Measurements from ENCODE around the gene ARFGAP3. TPM values are rescaled to one million over a fixed set of nuclear protein-coding genes. Genes with fewer than 3 reads are reported as not detected.

Gene ARFGAP3
- total RNA-seq, 1 experiment from 2014 or later = 37.4 TPM

DNA sequence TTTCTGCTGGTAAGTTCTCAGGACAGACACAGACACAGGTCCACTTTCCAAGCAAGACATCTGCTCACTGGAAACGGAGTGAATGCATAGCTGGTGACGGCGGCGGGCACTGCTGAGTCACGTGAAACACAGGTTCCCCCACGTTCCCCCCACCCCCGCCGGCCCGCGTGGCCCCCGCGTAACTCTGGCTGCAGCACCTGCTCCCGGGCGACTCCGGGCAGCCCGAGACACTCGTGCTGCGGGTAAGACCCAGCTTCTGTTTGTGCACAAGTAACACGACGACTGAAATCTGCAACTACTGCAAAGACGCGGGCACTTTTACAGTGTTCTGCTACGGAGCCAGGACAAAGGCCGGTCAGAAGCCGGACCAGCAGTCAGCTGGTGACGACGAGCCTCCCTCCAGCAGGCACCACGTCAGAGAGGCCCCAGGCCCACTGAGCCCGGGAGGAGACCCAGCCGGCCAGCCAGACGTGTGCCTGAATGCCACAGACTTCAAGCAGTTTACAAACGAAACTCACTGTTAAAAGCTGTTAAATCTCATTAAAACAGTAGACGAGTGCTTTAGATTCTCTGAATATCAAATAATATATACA lies 12.9 kb upstream of the ARFGAP3 start:
- CTCF ChIA-PET = no interaction called here
- H3K4me1 Mint-ChIP-seq (ENCODE audit: low read depth, unreplicated experiment) = peaks cover 5% of the 10 kb centered on the region
- POLR2A ChIA-PET = no interaction called here

DNA sequence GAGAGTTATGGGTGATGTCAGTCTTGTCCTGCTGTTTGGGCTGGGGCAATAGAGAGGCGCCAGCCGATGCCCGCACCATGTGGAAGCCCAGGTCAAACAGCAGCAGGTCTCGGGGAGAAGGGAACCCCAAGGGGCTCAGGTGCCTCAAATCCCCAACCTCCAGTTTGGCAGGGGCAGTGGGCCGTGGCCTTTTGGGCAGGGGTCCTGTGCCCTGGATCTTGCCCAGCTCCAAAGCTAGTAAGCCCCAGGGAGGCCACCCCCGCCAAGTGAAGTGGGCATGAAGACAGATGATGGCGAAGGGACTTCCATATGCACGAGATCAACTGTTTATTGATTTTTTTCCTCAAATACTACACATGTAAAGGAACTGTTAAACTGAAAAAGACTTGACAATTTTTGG lies 12.4 kb upstream of the ARFGAP3 start:
- Histone ChIP-seq H3K4me1 (no peaks in the 10 kb centered on the region), H3K4me3 (ENCODE audit: low read depth, low read length) (no peak overlapping the region), H3K9me3 (no peaks in the 10 kb centered on the region), H3K27me3 (replicated peaks; ENCODE audit: control insufficient read depth, insufficient read depth, low read length) (no peaks in the 10 kb centered on the region), H3K36me3 (ENCODE audit: control insufficient read depth, insufficient read depth, low read length) (peaks cover 5% of the 10 kb centered on the region)
- TF ChIP-seq, protein P1, sequence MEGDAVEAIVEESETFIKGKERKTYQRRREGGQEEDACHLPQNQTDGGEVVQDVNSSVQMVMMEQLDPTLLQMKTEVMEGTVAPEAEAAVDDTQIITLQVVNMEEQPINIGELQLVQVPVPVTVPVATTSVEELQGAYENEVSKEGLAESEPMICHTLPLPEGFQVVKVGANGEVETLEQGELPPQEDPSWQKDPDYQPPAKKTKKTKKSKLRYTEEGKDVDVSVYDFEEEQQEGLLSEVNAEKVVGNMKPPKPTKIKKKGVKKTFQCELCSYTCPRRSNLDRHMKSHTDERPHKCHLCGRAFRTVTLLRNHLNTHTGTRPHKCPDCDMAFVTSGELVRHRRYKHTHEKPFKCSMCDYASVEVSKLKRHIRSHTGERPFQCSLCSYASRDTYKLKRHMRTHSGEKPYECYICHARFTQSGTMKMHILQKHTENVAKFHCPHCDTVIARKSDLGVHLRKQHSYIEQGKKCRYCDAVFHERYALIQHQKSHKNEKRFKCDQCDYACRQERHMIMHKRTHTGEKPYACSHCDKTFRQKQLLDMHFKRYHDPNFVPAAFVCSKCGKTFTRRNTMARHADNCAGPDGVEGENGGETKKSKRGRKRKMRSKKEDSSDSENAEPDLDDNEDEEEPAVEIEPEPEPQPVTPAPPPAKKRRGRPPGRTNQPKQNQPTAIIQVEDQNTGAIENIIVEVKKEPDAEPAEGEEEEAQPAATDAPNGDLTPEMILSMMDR (IDR thresholded peaks at IDR 0.05; ENCODE audit: insufficient read depth in 1 of 2, low read depth in 1 of 2, low read length in 1 of 2, severe bottlenecking in 1 of 2, unreplicated experiment in 1 of 2) = no peak
- DNase-seq = no peak
- H3K36me3 Mint-ChIP-seq (ENCODE audit: insufficient read depth, unreplicated experiment) = peaks cover 95% of the 10 kb centered on the region
- no peaks in the 10 kb centered on the region for H3K27me3 Mint-ChIP-seq (ENCODE audit: insufficient read depth, unreplicated experiment)
- H3K27ac Mint-ChIP-seq (ENCODE audit: unreplicated experiment) = no peak overlapping the region
- ChIA-PET POLR2A (no interaction called here), CTCF (no interaction called here)
- BruUV-seq (replicated peaks) = no TSS peak
- no peak overlapping the region for H3K4me3 Mint-ChIP-seq (ENCODE audit: unreplicated experiment)
- H3K4me1 Mint-ChIP-seq (ENCODE audit: low read depth, unreplicated experiment) = peaks cover 5% of the 10 kb centered on the region
- intact Hi-C loops (cut with micrococcal nuclease; ENCODE audit: unreplicated experiment) = no loop called here
- no peaks in the 10 kb centered on the region for H3K9me3 Mint-ChIP-seq (ENCODE audit: unreplicated experiment)

More for the DNA sequence above, 12.9 kb upstream of the ARFGAP3 start:
- H3K4me3 Mint-ChIP-seq (ENCODE audit: unreplicated experiment) = no peak overlapping the region
- no peak overlapping the region for H3K4me3 ChIP-seq (ENCODE audit: low read depth, low read length)
- no peaks in the 10 kb centered on the region for H3K4me1 ChIP-seq
- peaks cover 6% of the 10 kb centered on the region for H3K36me3 ChIP-seq (ENCODE audit: control insufficient read depth, insufficient read depth, low read length)
- no peaks in the 10 kb centered on the region for H3K27me3 Mint-ChIP-seq (ENCODE audit: insufficient read depth, unreplicated experiment)
- H3K36me3 Mint-ChIP-seq (ENCODE audit: insufficient read depth, unreplicated experiment) = peaks cover 95% of the 10 kb centered on the region
- no peak overlapping the region for H3K27ac Mint-ChIP-seq (ENCODE audit: unreplicated experiment)
- no peaks in the 10 kb centered on the region for H3K9me3 Mint-ChIP-seq (ENCODE audit: unreplicated experiment)
- no TSS peak for BruUV-seq (replicated peaks)
- intact Hi-C loops (cut with micrococcal nuclease; ENCODE audit: unreplicated experiment) = no loop called here
- no peaks in the 10 kb centered on the region for H3K27me3 ChIP-seq (replicated peaks; ENCODE audit: control insufficient read depth, insufficient read depth, low read length)
- no peaks in the 10 kb centered on the region for H3K9me3 ChIP-seq
- TF ChIP-seq, protein P1 (IDR thresholded peaks at IDR 0.05; ENCODE audit: insufficient read depth in 1 of 2, low read depth in 1 of 2, low read length in 1 of 2, severe bottlenecking in 1 of 2, unreplicated experiment in 1 of 2) = no peak
- no peak for DNase-seq

DNA sequence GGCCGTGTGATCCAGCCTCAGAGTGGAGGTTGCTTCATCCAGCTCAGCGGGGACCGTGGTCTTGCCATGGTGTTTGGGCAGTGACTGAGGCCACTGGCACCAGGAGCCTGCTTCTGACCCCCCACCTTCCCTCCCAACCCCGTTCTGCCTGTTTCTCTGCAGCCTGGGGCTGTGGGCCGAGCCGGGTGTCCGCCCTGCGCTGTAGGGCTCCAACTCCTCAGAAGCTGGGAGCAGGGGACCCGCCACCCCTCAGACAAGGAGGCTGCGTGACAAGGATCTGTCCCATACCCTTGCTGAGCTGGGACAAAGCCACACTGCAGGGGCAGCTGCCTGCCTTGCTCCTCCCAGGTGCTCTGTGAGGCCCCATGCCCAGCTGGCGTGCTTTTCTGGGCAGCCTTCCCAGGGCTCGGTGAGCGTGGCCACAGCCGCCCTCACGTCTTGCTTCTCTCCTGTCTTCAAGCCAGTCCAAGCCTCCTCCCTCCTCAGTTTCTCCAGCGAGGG lies 11.7 kb upstream of the ARFGAP3 start:
- H3K27me3 Mint-ChIP-seq (ENCODE audit: insufficient read depth, unreplicated experiment) = no peaks in the 10 kb centered on the region
- H3K36me3 Mint-ChIP-seq (ENCODE audit: insufficient read depth, unreplicated experiment) = peaks cover 89% of the 10 kb centered on the region
- POLR2A ChIA-PET = no interaction called here
- H3K27me3 ChIP-seq (replicated peaks; ENCODE audit: control insufficient read depth, insufficient read depth, low read length) = no peaks in the 10 kb centered on the region
- CTCF ChIA-PET = no interaction called here
- no peaks in the 10 kb centered on the region for H3K9me3 ChIP-seq
- H3K9me3 Mint-ChIP-seq (ENCODE audit: unreplicated experiment) = no peaks in the 10 kb centered on the region
- intact Hi-C loops (cut with micrococcal nuclease; ENCODE audit: unreplicated experiment) = no loop called here
- H3K36me3 ChIP-seq (ENCODE audit: control insufficient read depth, insufficient read depth, low read length) = peaks cover 3% of the 10 kb centered on the region
- no peaks in the 10 kb centered on the region for H3K4me1 ChIP-seq
- TF ChIP-seq, protein P1 (IDR thresholded peaks at IDR 0.05; ENCODE audit: insufficient read depth in 1 of 2, low read depth in 1 of 2, low read length in 1 of 2, severe bottlenecking in 1 of 2, unreplicated experiment in 1 of 2) = no peak
- no TSS peak for BruUV-seq (replicated peaks)
- H3K4me3 Mint-ChIP-seq (ENCODE audit: unreplicated experiment) = no peak overlapping the region
- no peak overlapping the region for H3K4me3 ChIP-seq (ENCODE audit: low read depth, low read length)
- no peak overlapping the region for H3K27ac Mint-ChIP-seq (ENCODE audit: unreplicated experiment)
- H3K4me1 Mint-ChIP-seq (ENCODE audit: low read depth, unreplicated experiment) = peaks cover 5% of the 10 kb centered on the region
- DNase-seq = no peak

All from Caco-2 (cell line).